ENCODE results near the gene TERB1.

Gene TERB1

GRCh38 chr16:66750279-66751052, 50.9 kb downstream of the TERB1 start:
- TF ChIP-seq ZFX (IDR thresholded peaks at IDR 0.05) = no peak
- TF ChIP-seq CTCF (conservative IDR thresholded peaks at IDR 0.05) = no peak

GRCh38 chr16:66746682-66747081, 54.7 kb downstream of the TERB1 start:
- TF ChIP-seq CTCF (conservative IDR thresholded peaks at IDR 0.05) (no peak), ZFX (IDR thresholded peaks at IDR 0.05) (no peak)
- no peak overlapping the region for H3K27ac ChIP-seq

More at GRCh38 chr16:66750279-66751052, 50.9 kb downstream of the TERB1 start:
- peak overlapping the region; percentile 96 for H3K27ac ChIP-seq

GRCh38 chr16:66746048-66746447, 55.3 kb downstream of the TERB1 start:
- TF ChIP-seq ZFX (IDR thresholded peaks at IDR 0.05) = no peak
- TF ChIP-seq CTCF (conservative IDR thresholded peaks at IDR 0.05) = no peak
- no peak overlapping the region for H3K27ac ChIP-seq

- TF ChIP-seq CTCF (conservative IDR thresholded peaks at IDR 0.05) = no peak
- TF ChIP-seq ZFX (IDR thresholded peaks at IDR 0.05) = no peak
- H3K27ac ChIP-seq = peak overlapping the region; percentile 16
Observed at GRCh38 chr16:66741950-66742808, 59.2 kb downstream of the TERB1 start.

- peak overlapping the region; percentile 16 for H3K27ac ChIP-seq
- no peak for TF ChIP-seq CTCF (conservative IDR thresholded peaks at IDR 0.05)
- no peak for TF ChIP-seq ZFX (IDR thresholded peaks at IDR 0.05)
Observed at GRCh38 chr16:66741169-66741900, 60.0 kb downstream of the TERB1 start.

GRCh38 chr16:66740533-66740932, 60.9 kb downstream of the TERB1 start:
- H3K27ac ChIP-seq = no peak overlapping the region
- TF ChIP-seq ZFX (IDR thresholded peaks at IDR 0.05) (no peak), CTCF (conservative IDR thresholded peaks at IDR 0.05) (no peak)
